Measurements from ENCODE around the gene POU2AF3. TPM values are rescaled to one million over a fixed set of nuclear protein-coding genes. Genes with fewer than 3 reads are reported as not detected.
A peak's percentile ranks its signal among the peaks of the same experiment; 100 is the strongest.

The POU2AF3 gene
- total and polyA plus RNA-seq, 12 donors, result 0.18 to 2.0 (median 0.35) TPM; not detected in 4

DNA sequence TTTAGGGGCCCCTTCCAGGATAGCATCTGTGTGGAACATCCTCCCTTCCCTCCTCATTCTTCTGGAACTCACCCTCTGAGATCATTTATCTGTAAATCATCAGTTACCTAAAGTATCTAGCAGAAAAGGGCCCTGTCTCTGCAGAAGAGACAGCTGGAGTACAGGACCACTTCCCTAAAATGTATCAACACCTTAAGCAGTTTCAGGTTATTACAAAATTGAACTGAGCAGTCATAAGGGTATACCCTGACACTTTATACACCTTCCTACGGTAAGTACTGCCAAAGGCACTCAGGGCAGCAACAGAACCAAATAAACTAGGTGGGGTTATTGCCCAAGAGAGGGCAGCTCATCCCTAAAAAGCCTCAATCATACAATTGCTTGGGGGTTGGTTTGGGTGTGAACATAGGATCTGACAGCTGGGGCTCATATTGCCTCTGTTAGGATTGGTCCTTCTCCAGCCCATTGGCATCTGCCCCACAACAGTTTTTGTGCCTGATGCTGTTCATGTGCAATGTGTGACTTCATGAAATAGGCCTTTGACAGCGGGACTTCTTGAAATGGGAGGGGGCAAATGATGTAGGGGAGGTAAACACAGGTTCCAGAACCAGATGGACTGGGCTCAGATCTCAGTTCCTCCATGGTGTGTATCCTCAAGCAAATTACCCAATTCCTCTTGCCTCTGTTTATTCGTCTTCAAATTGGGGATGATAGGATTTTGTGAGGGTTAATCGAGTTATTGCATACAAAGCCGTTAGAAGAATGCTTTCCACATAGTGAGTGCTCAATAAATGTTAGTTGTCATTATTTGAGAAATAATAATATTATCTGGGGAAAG lies 2.9 kb downstream of the POU2AF3 start:
- DNase-seq (no peak), ATAC-seq (no peak)
- 92 to 96% methylated on average over 5 of the region's 5 CpGs for WGBS, 2 donors
- Histone ChIP-seq H3K36me3 (no peaks in the 10 kb centered on the region), H3K27me3 (peaks cover 7 to 47% (median 28%) of the 10 kb centered on the region in 7 donors), H3K4me3 (no peak overlapping the region), H3K9me3 (no peaks in the 10 kb centered on the region), H3K27ac (no peak overlapping the region), H3K4me1 (peaks cover 4 to 17% (median 13%) of the 10 kb centered on the region in 9 donors)
- intact Hi-C loops (cut with DNase I), result loop anchor here in 1 of 10 donors (5.0 kb wide), 1 partner anchor 121 kb away; no protein-coding TSS in a partner anchor
- TF ChIP-seq, protein P1, sequence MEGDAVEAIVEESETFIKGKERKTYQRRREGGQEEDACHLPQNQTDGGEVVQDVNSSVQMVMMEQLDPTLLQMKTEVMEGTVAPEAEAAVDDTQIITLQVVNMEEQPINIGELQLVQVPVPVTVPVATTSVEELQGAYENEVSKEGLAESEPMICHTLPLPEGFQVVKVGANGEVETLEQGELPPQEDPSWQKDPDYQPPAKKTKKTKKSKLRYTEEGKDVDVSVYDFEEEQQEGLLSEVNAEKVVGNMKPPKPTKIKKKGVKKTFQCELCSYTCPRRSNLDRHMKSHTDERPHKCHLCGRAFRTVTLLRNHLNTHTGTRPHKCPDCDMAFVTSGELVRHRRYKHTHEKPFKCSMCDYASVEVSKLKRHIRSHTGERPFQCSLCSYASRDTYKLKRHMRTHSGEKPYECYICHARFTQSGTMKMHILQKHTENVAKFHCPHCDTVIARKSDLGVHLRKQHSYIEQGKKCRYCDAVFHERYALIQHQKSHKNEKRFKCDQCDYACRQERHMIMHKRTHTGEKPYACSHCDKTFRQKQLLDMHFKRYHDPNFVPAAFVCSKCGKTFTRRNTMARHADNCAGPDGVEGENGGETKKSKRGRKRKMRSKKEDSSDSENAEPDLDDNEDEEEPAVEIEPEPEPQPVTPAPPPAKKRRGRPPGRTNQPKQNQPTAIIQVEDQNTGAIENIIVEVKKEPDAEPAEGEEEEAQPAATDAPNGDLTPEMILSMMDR (IDR thresholded peaks at IDR 0.05), result no peak

DNA sequence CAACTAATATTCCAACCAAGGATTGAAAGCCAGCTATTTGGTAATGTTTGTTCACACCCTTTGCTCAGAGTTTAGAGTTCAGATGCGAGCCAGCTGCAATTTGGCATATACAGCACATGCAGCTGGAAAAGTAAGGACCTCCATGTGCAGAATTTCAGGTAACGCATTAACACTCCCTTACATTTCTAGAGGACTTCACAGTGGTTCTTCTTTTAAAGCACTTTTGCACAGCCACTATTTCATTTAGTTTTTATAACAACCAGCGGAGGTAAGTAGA lies 3.4 kb downstream of the POU2AF3 start:
- ATAC-seq (no peak), DNase-seq (no peak)
- WGBS, 2 donors, result 91 to 97% methylated on average over 3 of the region's 3 CpGs
- H3K27ac ChIP-seq, result no peak overlapping the region
- TF ChIP-seq, protein P1 (IDR thresholded peaks at IDR 0.05), result no peak
- no peaks in the 10 kb centered on the region for H3K36me3 ChIP-seq
- peaks cover 4 to 17% (median 13%) of the 10 kb centered on the region in 9 donors for H3K4me1 ChIP-seq
- no peaks in the 10 kb centered on the region for H3K9me3 ChIP-seq
- H3K4me3 ChIP-seq, result no peak overlapping the region
- H3K27me3 ChIP-seq, result peaks cover 7 to 49% (median 28%) of the 10 kb centered on the region in 7 donors
- intact Hi-C loops (cut with DNase I), result loop anchor here in 1 of 10 donors (5.0 kb wide), 1 partner anchor 121 kb away; no protein-coding TSS in a partner anchor

DNA sequence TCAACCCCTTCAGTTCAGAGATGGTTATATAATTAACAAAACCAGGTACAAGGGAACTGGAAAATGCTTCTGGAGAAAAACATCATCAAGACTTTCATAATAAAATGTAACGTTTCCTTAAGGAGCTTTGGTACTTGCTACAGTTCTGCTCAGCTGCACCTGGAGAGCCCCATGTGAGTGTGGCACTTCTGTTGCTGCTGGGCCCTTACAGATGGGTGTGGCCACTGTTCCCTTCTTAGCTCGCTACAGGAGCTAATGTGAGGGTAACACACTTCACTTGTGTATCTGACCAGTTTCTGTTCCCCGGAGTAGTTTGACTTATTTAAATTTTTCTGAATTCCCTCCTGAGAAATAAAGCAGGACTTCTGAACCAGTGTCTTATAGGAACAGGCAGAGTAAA lies 4.0 kb downstream of the POU2AF3 start:
- intact Hi-C loops (cut with DNase I), result loop anchor here in 1 of 10 donors (5.0 kb wide), 1 partner anchor 120 kb away; no protein-coding TSS in a partner anchor
- 68 to 69% methylated on average over 3 of the region's 3 CpGs for WGBS, 2 donors
- peaks cover 4 to 17% (median 13%) of the 10 kb centered on the region in 9 donors for H3K4me1 ChIP-seq
- DNase-seq, result no peak
- no peak overlapping the region for H3K27ac ChIP-seq
- ATAC-seq, result no peak
- TF ChIP-seq, protein P1 (IDR thresholded peaks at IDR 0.05), result no peak
- no peaks in the 10 kb centered on the region for H3K36me3 ChIP-seq
- H3K9me3 ChIP-seq, result no peaks in the 10 kb centered on the region
- H3K27me3 ChIP-seq, result peaks cover 7 to 50% (median 28%) of the 10 kb centered on the region in 7 donors
- no peak overlapping the region for H3K4me3 ChIP-seq

DNA sequence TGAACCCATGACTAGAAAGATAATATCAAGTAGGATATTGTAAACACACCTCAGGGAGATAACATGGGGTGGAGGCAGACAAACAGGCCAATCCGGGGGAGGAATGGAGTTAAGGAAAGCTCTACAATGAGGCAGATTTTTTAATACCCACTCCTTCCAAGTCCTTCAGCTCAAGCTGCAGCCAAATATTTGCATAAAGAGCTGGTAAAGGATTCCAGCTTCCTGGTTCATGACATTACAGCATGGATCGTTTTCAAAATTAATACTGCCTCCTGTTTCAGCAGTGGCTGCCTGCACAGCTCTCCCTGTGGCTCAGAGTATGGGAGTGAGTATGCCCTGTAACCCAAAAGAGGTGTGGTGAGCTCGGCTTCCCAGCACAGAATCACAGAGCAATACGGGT lies 5.1 kb downstream of the POU2AF3 start:
- peaks cover 7 to 49% (median 21%) of the 10 kb centered on the region in 7 donors for H3K27me3 ChIP-seq
- DNase-seq, result no peak
- H3K4me1 ChIP-seq, result peaks cover 2 to 15% (median 12%) of the 10 kb centered on the region in 9 donors
- peak in 1 of 8 donors; percentile 25 for ATAC-seq
- no peaks in the 10 kb centered on the region for H3K36me3 ChIP-seq
- TF ChIP-seq, protein P1 (IDR thresholded peaks at IDR 0.05), result no peak
- H3K4me3 ChIP-seq, result no peak overlapping the region
- no peak overlapping the region for H3K27ac ChIP-seq
- H3K9me3 ChIP-seq, result no peaks in the 10 kb centered on the region
- 50 to 60% methylated on average over 4 of the region's 4 CpGs for WGBS, 2 donors
- intact Hi-C loops (cut with DNase I), result loop anchor here in 1 of 10 donors (5.0 kb wide), 1 partner anchor 119 kb away; no protein-coding TSS in a partner anchor

Data from heart right ventricle (tissue), 16 donors.